Endothelial cell of hepatic sinusoid (primary cell): ENCODE results near the gene NME5.
"Not testable (repeated sequence)": the region's sequence is repeated elsewhere in the genome, so short reads cannot be mapped to it uniquely, and the experiment has no call there.

ENCODE experiments used
- in situ Hi-C: cut with HindIII; loops from 2 replicates; pipeline ENCODE4 v1.10.0; 2017; ENCODE audit warnings: low sequenced_read_pairs

The NME5 gene, protein sequence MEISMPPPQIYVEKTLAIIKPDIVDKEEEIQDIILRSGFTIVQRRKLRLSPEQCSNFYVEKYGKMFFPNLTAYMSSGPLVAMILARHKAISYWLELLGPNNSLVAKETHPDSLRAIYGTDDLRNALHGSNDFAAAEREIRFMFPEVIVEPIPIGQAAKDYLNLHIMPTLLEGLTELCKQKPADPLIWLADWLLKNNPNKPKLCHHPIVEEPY

DNA sequence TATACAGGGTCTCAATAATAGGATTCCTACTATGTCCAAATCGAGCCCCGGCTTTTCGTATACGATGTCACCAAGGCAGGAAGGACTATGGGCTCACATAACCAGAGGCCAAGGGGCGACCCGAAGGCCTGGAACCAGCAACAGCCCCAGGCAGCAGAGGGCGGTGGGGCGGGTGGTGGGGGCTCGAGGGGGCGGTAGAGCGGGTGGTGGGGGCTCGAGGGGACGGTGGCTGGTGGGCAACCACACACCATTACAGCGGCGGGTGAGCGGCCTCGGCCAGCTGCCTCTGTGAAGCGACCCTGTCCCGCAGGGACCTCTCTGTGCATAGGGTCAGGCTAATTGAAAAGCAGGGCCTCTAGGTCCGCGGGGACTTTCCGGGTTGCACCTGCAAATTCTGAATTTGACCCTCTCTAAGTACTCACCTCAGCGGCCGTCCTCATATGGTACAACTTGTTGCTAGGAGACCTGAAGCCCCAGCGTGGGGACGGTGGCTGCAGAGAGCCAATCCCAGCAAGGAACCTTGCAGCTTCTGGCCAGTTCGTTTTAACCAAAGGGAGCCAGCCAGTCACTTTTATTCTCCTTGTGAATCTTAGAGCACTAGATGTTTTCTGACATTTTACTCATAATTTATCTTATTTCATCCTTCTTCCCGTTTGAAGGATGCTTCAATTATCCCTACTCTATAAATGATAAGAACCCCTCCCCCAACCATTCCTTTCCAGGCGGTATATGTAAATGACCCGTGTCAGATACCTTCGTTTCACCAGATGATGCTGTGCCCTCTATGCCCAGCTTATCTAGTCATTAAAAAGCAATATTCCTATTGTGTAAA, at the start of gene NME5:
Gene NME5, minus strand, starts transcription at position 480 of the 832 bp plus-strand sequence. CDS start 648 bp downstream, outside the sequence.
- in situ Hi-C loops = no loop called here

DNA sequence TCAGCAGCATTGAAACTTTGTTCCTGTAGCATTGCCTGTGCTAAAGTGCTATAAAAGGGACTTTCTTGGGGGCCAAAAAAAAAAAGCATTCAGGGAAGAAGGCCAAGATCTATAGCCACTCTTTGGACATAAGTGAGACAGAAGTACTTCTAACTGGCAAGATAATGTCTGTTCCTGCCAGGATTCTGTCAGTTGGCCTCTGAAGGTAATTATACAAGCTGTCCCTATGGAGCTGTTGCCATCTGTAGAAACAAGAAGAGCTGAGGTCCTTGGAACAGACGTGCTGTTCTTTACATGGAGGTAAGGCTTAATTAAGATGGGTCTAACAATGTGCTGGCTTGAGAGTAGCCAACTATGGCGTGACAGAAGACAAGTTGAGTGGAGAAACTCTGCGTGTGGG, 49.4 kb upstream of the NME5 start:
- in situ Hi-C loops = no loop called here

DNA sequence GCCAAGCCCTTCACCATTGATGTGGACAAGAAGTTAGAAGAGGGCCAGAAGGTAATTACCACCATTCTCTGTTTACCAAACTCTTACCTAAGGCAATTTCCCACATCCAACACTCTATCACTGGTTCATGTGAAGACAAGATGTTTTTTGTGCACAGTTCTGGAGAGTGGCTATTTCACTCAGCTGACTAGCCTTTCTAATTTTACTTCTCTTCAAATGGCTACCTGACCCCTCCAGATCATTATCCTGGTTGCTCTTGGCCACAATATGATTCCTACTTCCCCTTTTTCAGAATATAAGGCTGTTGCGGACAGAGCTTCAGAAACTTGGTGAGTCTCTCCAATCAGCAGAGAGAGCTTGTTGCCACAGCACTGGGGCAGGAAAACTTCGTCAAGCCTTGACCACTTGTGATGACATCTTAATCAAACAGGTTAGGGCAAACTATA, 46.8 kb upstream of the NME5 start:
- in situ Hi-C loops = no loop called here

DNA sequence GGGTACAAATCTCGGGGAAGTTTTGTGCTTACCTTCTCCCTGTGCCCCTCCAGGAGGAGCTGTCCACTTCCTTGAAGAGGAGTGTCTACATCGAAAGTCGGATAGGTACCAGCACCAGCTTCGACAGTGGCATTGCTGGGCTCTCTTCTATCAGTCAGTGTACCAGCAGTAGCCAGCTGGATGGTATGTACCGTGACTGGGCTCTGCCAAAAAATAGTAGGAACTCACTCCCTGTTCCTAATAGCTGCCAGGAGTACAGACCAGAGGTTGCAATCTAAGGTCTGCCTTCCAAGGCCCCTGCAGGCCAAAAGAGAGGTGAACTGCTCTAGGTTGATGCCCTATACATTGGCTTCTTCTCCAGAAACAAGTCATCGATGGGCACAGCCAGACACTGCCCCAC, 43.6 kb upstream of the NME5 start:
- in situ Hi-C loops = no loop called here

DNA sequence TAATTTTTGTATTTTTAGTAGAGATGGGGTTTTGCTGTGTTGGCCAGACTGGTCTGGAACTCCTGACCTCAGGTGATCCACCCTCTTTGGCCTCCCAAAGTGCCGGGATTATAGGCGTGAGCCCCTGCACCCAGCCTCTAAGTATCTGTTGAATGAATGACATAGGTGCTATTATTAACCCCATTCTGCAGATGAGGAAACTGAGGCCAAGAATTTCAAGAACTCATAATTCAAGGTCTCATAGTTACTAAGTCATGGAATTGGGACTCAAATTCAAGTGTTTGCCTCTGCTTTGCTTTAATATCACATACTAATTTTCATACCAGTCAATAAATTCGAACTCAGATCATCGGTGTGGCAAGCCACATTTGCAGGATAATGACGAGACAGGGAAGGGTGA, 41.6 kb upstream of the NME5 start:
- in situ Hi-C loops = no loop called here

DNA sequence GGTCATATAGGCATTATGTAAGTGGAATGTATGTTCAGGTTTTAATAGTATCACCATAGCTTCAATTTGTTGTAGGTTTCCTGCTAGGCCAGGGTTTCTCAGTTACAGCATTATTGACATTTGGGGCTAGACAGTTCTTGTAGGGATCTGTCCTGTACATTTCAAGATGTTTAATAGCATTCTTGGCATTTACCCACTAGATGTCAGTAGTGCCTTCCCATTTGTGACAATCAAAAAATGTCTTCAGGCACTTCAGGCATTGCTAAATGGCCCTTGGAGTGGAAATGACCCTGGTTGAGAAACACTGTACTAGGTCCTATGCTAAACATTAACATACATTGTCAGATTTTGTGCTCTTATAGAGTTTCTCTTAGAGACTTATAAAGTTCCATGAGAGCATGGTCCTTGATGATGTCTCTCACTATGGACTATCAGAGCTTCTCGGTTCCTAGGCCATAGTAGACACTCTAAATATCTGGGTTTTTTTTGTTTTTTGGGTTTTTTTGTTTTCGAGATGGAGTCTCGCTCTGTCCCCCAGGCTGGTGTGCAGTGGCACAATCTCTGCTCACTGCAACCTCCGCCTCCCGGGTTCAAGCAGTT, 41.1 kb upstream of the NME5 start:
- in situ Hi-C loops = no loop called here

DNA sequence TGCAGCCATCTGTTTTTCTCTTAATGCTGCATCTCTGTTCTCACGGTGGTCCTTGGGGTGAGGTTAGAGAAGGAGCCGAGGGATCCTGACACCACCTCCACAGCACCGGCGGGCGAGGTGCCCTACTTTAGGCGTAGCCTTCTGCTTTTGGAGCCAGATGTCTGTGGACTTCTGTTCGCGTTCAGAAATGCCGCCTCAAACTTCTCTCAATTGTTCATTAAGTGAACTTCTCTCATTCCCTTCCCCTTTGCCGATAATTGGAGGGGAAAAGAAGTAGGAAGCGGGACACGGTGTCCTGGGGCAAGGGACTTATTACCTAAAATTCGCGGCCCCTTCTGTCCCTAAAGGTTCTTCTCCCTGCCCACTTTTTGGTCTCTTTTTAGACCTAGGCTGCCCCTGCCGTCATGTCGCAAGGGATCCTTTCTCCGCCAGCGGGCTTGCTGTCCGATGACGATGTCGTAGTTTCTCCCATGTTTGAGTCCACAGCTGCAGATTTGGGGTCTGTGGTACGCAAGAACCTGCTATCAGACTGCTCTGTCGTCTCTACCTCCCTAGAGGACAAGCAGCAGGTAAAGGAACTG, 40.1 kb upstream of the NME5 start:
- in situ Hi-C loops = no loop called here

DNA sequence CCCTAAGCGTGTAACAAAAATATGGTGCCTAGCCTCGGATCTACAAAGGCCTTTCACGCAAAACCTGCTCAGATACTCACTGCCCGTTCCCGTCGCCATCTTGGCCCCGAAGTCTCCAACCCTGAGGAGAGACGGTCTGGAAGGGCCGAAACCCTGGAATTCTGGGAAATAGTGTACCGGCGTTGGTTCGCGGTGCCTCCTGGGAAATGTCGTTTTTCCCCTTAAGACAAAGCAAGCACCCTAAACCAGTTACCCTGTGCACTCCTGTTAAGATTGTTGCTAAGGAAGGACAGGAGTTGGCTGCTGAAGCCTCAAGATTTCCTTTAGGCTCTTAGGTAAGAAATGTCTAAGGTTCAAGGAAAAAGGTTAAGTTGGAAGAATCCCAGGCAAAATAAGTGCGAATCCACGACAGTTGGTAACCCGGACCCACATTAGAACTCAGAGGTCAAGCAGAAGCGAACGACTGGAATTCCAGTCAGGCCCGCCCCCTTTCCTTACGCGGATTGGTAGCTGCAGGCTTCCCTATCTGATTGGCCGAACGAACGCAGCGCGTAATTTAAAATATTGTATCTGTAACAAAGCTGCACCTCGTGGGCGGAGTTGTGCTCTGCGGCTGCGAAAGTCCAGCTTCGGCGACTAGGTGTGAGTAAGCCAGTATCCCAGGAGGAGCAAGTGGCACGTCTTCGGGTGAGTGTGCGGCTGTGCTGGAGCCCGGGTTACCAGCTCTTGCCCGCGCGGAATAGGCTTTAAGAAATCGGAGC, 39.5 kb upstream of the NME5 start, which contains the start of the genes BRD8 and KIF20A:
Gene BRD8, minus strand, starts transcription at position 115 of the 761 bp plus-strand sequence. Its CDS starts 16 bp downstream, at position 99.
Gene KIF20A, plus strand, starts transcription at position 597 of the 761 bp plus-strand sequence. CDS start 569 bp downstream, outside the sequence.
- in situ Hi-C loops = no loop called here

DNA sequence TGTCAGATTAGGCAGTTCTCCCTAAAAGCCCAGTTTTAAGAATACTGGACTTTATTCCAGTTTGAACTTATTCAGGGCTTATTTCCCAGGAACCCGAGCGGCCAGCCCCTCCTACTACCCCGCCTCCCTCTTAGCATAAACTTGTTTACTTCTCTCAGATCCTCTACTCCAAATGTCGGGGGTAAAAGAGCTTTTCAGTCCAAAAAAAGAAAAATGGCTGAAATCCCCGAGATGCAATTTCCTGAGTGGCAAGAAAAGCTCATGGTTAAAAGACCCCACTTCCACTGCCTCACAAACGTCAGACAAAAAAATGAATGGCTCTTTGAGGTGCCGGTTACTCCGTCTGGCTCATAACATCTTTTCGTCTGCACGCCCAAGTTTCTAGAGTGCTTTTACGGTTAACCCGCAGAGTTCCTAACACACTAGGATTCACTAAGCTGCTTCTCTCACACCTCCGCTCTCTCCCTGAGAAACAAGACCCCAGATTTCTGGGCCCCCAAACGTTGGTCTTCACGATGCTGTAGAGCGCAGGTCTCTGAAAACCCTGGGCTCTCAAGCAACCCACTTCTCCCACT, 38.8 kb upstream of the NME5 start:
- in situ Hi-C loops = no loop called here

DNA sequence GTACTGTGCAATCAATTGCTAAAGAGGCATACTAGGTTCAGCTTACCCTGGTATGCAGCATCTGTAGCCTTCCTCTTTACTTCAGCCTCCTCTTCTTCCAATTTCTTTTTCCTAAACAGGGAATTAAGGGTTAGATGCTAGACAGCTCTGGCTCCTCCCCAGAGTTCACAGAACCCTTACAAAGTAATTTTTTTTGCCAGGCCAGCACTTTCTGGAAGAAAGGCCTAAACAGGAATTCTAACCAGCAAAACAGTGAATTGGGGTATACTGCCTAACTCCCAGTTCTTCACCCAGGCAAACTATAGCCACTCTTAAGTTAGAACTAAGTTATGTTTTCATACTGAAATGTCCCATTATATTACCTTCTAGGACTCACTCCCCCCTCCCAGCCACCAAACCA, 31.1 kb upstream of the NME5 start:
- in situ Hi-C loops = no loop called here

DNA sequence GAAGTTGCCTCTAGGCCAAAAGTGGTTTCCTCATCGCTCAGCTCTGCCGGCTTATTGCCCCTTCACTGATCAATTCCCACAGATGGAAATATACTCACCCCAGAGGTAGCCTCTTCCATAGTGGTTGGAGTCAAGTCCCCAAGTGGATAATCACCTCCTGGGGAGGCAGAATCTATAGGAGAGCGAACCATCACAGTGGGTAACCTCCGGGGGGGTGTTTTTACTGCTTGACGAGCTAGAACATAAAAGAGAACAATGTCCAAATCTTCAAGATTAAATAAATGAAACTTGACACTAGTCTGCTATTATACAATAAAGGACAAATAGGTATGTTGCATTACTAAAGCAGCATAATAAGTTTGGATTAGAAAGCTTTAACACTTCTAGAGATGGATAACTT, 29.9 kb upstream of the NME5 start:
- in situ Hi-C loops = no loop called here

DNA sequence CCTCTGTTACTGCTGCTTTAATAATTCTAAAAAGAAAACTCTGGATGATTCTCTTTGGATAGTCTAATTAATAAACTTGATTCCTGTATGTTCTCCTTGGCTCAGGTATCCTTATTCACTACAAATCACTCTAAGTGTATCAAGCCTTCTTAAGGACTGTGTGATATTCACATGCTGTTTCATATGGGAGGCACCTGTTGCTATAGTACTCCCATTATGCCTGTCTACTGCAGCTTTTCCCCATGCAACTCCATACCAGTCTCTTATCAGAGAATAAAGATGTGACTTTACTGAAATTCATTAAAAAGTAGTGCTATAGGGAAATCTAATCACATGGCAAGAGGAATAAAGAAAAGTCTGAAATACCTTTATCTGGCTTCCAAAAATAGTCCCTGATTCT, 24.5 kb upstream of the NME5 start:
- in situ Hi-C loops = no loop called here

DNA sequence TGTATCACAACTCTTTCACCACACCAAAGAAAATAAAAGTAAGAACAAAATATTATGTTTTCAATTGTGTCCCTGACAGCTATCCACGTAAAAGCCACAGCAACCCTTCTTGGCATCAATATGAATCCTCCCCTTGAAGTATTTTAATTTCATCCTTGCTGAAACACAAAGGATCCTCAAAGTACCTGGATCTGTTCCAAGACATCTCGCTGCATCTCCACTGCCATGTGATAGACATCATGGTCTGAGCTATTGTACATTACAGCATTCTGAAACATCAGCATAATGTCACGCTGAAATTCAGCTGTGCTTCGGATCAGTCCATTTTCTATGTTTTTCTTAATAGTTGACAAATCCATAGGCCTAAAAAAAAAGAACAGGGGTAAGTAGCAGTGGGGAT, 21.5 kb upstream of the NME5 start:
- in situ Hi-C loops = no loop called here

DNA sequence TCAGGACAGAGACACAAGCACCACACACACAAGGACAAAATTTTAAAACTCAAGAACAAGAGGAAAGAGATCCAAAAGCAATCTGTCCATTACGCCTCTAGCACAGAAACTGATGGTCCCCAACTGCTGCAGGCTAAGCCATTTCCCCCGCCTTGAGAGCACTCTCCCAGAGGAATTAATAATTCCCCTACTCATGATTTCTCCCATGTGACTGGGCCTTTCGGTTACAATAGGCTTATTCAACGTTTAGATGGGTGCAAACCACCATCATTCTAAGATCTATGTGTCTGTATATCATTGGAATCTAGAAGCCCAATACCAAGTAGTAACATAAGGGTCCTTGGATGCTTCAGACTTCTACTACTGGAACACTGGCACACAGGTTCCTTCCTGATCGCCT, 20.4 kb upstream of the NME5 start:
- in situ Hi-C loops = no loop called here

DNA sequence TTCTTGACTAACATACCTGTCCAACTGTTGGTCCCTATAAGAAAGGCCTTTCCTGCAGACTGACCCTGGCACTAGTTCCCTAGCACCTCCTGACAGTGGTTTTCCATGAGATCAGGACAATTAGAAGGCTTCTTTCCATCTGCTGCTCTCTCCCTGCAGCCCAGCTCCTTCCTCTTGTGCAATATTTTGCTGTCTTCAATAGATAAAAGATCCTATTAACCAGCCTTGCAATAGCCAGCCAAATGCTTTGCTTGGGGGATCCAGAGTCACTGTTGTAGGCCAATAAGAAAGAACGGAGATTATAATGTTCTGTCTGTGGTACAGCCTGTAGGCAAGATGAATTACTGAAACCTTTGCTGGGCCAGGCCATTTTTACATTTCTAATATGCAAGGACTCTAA, 18.4 kb upstream of the NME5 start:
- in situ Hi-C loops = no loop called here

DNA sequence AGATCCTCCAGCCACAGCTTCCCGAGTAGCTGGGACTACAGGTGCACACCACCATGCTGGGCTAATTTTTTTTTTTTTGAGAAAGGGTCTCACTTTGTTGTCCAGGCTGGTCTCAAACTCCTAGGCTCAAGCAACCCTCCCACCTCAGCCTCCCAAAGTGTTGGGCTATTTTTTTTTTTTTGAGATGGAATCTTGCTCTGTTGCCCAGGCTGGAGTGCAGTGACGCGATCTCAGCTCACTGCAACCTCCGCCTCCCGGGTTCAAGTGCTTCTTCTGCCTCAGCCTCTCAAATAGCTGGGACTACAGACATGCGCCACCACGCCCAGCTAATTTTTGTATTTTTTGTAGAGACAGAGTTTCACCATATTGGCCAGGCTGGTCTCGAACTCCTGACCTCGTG, 16.7 kb upstream of the NME5 start:
- in situ Hi-C loops = not testable (repeated sequence)

DNA sequence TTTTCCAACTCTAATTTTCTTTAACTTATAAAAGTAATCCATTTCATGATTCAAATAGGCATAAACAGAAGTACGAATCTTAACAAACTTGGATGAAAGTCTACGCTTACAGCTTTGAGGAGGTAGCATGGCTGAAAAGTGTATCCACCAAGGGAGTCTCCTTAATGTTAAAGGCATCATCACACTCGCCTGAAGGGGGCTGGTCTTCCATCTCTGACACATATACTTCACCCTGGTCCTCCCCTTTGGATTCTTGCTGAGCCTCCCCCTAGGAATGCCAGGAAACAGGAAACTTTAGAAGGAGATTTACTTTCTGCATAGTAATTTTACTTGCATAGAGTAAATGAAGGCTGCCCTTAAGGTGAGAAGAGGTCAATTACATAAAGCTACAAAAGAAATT, 10.3 kb upstream of the NME5 start:
- in situ Hi-C loops = loop anchor here (5.0 kb wide), 1 partner anchor 98 kb away; no protein-coding TSS in a partner anchor

DNA sequence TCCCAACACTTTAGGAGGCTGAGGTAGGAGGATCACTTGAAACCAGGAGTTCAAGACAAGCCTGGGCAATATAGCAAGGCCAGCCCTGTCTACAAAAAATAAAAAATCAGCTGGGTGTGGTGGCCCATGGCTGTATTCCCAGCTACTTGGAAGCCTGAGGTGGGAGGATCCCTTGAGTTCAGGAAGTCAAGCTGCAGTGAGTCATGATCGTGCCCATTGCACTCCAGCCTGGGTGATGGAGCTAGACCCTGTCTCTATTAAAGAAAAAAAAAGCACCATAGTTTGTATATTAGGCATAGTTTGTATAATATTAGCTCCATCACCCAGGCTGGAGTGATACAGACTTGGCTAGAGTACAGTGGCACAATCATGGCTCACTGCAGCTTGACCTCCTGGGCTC, 9.6 kb upstream of the NME5 start:
- in situ Hi-C loops = loop anchor here (5.0 kb wide), 1 partner anchor 98 kb away; no protein-coding TSS in a partner anchor

DNA sequence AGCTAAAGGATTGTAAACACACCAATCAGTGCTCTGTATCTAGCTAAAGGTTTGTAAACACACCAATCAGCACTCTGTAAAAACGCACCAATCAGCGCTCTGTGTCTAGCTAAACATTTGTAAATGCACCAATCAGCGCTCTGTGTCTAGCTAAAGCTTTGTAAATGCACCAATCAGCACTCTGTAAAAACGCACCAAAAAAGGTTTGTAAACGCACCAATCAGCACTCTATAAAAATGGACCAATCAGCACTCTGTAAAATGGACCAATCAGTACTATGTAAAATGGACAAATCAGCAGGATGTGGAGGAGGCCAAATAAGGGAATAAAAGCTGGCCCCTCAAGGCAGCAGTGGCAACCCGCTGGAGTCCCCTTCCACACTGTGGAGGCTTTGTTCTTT, 4.3 kb upstream of the NME5 start:
- in situ Hi-C loops = not testable (repeated sequence)

DNA sequence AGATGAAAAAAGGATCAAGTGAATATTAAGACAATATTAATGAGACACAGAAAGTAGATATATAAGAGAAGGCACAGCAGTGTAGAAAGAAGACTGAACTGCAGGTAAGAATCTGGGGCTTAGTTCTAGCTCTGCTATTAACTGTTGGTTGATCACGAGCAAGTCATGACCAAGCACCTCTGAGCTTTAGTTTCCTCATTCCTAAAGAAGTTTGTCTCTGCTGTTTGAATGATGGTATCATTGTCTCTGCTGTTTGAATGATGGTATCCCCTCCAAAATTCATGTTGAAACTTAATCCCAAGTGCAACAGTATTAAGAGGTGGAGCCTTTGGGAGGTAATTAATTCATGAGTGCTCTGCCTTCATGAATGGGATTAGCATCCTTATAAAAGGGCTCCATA, 2.5 kb upstream of the NME5 start:
- in situ Hi-C loops = no loop called here
